Mesendoderm (in vitro differentiated cells): Measurements from ENCODE around the gene SERPING1.
A peak's percentile ranks its signal among the peaks of the same experiment; 100 is the strongest.

Experiments
- DNase-seq: peaks from one replicate; pipeline ENCODE4 v3.0.0; 2013
- H2AK5ac ChIP-seq: 2 replicates; pipeline ENCODE4 v1.6.1; 2013; ENCODE audit warnings: low read length, inconsistent platforms
- H2BK120ac ChIP-seq: 2 replicates; pipeline ENCODE4 v1.6.1; 2013; ENCODE audit warnings: low read depth, mild to moderate bottlenecking, low read length, moderate library complexity, mixed read lengths
- H2BK15ac ChIP-seq: replicated peaks from 2 replicates; pipeline ENCODE4 v1.6.1; 2013; ENCODE audit warnings: low read depth, mild to moderate bottlenecking, moderate library complexity
- H2BK5ac ChIP-seq: 2 replicates; pipeline ENCODE4 v1.6.1; 2013; ENCODE audit warnings: low read length, inconsistent platforms
- H3K18ac ChIP-seq: 2 replicates; pipeline ENCODE4 v1.6.1; 2013; ENCODE audit warnings: mild to moderate bottlenecking, low read length, mixed read lengths
- H3K23ac ChIP-seq: one replicate; pipeline ENCODE4 v1.6.1; 2013; ENCODE audit warnings: low read length
- H3K27ac ChIP-seq: 2 replicates; pipeline ENCODE4 v1.5.1; 2013; ENCODE audit warnings: low read depth, mild to moderate bottlenecking, inconsistent platforms, low read length, moderate library complexity
- H3K27me3 ChIP-seq: 2 replicates; pipeline ENCODE4 v1.6.1; 2013; ENCODE audit warnings: low read length, control low read depth, mild to moderate bottlenecking, inconsistent platforms; ENCODE audit not compliant: insufficient read depth, poor library complexity
- H3K36me3 ChIP-seq: 2 replicates; pipeline ENCODE4 v1.6.1; 2013; ENCODE audit warnings: low read length, inconsistent platforms; ENCODE audit not compliant: control insufficient read depth, insufficient read depth
- H3K4ac ChIP-seq: one replicate; pipeline ENCODE4 v1.6.1; 2013; ENCODE audit warnings: low read depth, mild to moderate bottlenecking, low read length, moderate library complexity
- H3K4me1 ChIP-seq: 2 replicates; pipeline ENCODE4 v1.6.1; 2013; ENCODE audit warnings: low read depth, low read length, inconsistent platforms; ENCODE audit not compliant: control insufficient read depth
- H3K4me2 ChIP-seq: 2 replicates; pipeline ENCODE4 v1.6.1; 2013; ENCODE audit warnings: low read length
- H3K4me3 ChIP-seq: 2 replicates; pipeline ENCODE4 v1.5.1; 2013; ENCODE audit warnings: mild to moderate bottlenecking, low read length
- H3K56ac ChIP-seq: one replicate; pipeline ENCODE4 v1.6.1; 2013; ENCODE audit warnings: low read length
- H3K79me1 ChIP-seq: 2 replicates; pipeline ENCODE4 v1.6.1; 2013; ENCODE audit warnings: low read length, inconsistent platforms
- H3K79me2 ChIP-seq: 2 replicates; pipeline ENCODE4 v1.6.1; 2013; ENCODE audit warnings: mild to moderate bottlenecking, low read length; ENCODE audit not compliant: control insufficient read depth, insufficient read depth
- H3K9ac ChIP-seq: 2 replicates; pipeline ENCODE4 v1.6.1; 2013; ENCODE audit warnings: low read length, inconsistent platforms
- H4K5ac ChIP-seq: one replicate; pipeline ENCODE4 v1.6.1; 2013; ENCODE audit warnings: low read length
- H4K8ac ChIP-seq: one replicate; pipeline ENCODE4 v1.6.1; 2013; ENCODE audit warnings: low read depth, mild to moderate bottlenecking, control low read depth, low read length, moderate library complexity
- whole genome bisulfite sequencing: extraction: QIAGEN DNeasy Blood & Tissue Kit; methylation state at CpG from one replicate; pipeline ENCODE4 v1.1.7; 2013; ENCODE audit warnings: low lambda C conversion rate, missing lambda C conversion rate; ENCODE audit not compliant: insufficient coverage; ENCODE audit errors: extremely low coverage; 5-methylcytosine and 5-hydroxymethylcytosine counted together

SERPING1 gene

GRCh38 chr11:57599381-57599780 is 1.9 kb downstream of the SERPING1 start:
- Histone ChIP-seq H3K4me1 (peaks cover 10% of the 10 kb centered on the region), H2AK5ac (no peak overlapping the region), H3K4ac (no peak overlapping the region), H2BK120ac (no peak overlapping the region), H4K5ac (no peak overlapping the region), H3K23ac (no peak overlapping the region), H3K36me3 (no peaks in the 10 kb centered on the region), H3K18ac (no peak overlapping the region), H3K4me2 (no peak overlapping the region), H3K79me2 (no peaks in the 10 kb centered on the region), H3K56ac (no peak overlapping the region), H3K4me3 (no peak overlapping the region), H3K79me1 (no peaks in the 10 kb centered on the region), H3K9ac (no peak overlapping the region), H3K27me3 (no peaks in the 10 kb centered on the region), H4K8ac (no peak overlapping the region), H2BK5ac (no peak overlapping the region), H2BK15ac (no peak overlapping the region), H3K27ac (no peak overlapping the region)
- WGBS = no CpG with 5 or more reads among the region's 2 CpGs
- DNase-seq = peak; percentile 27

GRCh38 chr11:57601297-57601696 is 3.8 kb downstream of the SERPING1 start:
- Histone ChIP-seq H4K8ac (no peak overlapping the region), H3K56ac (no peak overlapping the region), H3K18ac (no peak overlapping the region), H2BK120ac (no peak overlapping the region), H3K4me2 (no peak overlapping the region), H3K27ac (no peak overlapping the region), H3K79me2 (no peaks in the 10 kb centered on the region), H3K36me3 (no peaks in the 10 kb centered on the region), H3K4me1 (peaks cover 10% of the 10 kb centered on the region), H3K27me3 (no peaks in the 10 kb centered on the region), H4K5ac (no peak overlapping the region), H3K4me3 (no peak overlapping the region), H3K9ac (no peak overlapping the region), H2AK5ac (no peak overlapping the region), H3K4ac (no peak overlapping the region), H3K79me1 (no peaks in the 10 kb centered on the region), H2BK15ac (no peak overlapping the region), H2BK5ac (no peak overlapping the region), H3K23ac (no peak overlapping the region)
- WGBS = no CpG with 5 or more reads among the region's 3 CpGs
- no peak for DNase-seq

- no peak overlapping the region for H2BK5ac ChIP-seq
- H4K5ac ChIP-seq = no peak overlapping the region
- H2AK5ac ChIP-seq = no peak overlapping the region
- H2BK120ac ChIP-seq = no peak overlapping the region
- H3K4ac ChIP-seq = no peak overlapping the region
- peak overlapping the region; percentile 81 for H3K18ac ChIP-seq
- DNase-seq = peak; percentile 15
- H3K56ac ChIP-seq = no peak overlapping the region
- no peak overlapping the region for H4K8ac ChIP-seq
- H3K4me2 ChIP-seq = no peak overlapping the region
- no peak overlapping the region for H3K27ac ChIP-seq
- no peaks in the 10 kb centered on the region for H3K36me3 ChIP-seq
- H3K4me3 ChIP-seq = no peak overlapping the region
- no CpG with 5 or more reads among the region's 8 CpGs for WGBS
- no peak overlapping the region for H3K23ac ChIP-seq
- no peaks in the 10 kb centered on the region for H3K27me3 ChIP-seq
- no peak overlapping the region for H3K9ac ChIP-seq
- H3K79me1 ChIP-seq = no peaks in the 10 kb centered on the region
- H3K79me2 ChIP-seq = no peaks in the 10 kb centered on the region
- no peaks in the 10 kb centered on the region for H3K4me1 ChIP-seq
- no peak overlapping the region for H2BK15ac ChIP-seq
These were observed 7.0 kb downstream of the SERPING1 start for GRCh38 chr11:57604296-57605027.

- H3K79me1 ChIP-seq = no peaks in the 10 kb centered on the region
- no peak overlapping the region for H3K4me2 ChIP-seq
- H3K36me3 ChIP-seq = no peaks in the 10 kb centered on the region
- H2BK5ac ChIP-seq = no peak overlapping the region
- H3K18ac ChIP-seq = no peak overlapping the region
- H3K9ac ChIP-seq = no peak overlapping the region
- H2AK5ac ChIP-seq = no peak overlapping the region
- no peak overlapping the region for H2BK120ac ChIP-seq
- H3K27me3 ChIP-seq = no peaks in the 10 kb centered on the region
- H3K27ac ChIP-seq = no peak overlapping the region
- no peak overlapping the region for H3K4me3 ChIP-seq
- no CpG with 5 or more reads among the region's 5 CpGs for whole genome bisulfite sequencing
- H4K8ac ChIP-seq = no peak overlapping the region
- H3K79me2 ChIP-seq = no peaks in the 10 kb centered on the region
- DNase-seq = no peak
- H3K4ac ChIP-seq = no peak overlapping the region
- H4K5ac ChIP-seq = no peak overlapping the region
- no peak overlapping the region for H3K56ac ChIP-seq
- no peak overlapping the region for H3K23ac ChIP-seq
- no peaks in the 10 kb centered on the region for H3K4me1 ChIP-seq
- no peak overlapping the region for H2BK15ac ChIP-seq
These were observed 7.5 kb downstream of the SERPING1 start for GRCh38 chr11:57605028-57605420.

GRCh38 chr11:57610170-57610569 is 12.7 kb downstream of the SERPING1 start:
- WGBS = no CpG with 5 or more reads among the region's 4 CpGs
- Histone ChIP-seq H3K18ac (no peak overlapping the region), H2BK5ac (no peak overlapping the region), H3K4me2 (no peak overlapping the region), H4K8ac (no peak overlapping the region), H3K56ac (no peak overlapping the region), H2AK5ac (no peak overlapping the region), H3K27ac (no peak overlapping the region), H4K5ac (no peak overlapping the region), H3K4me3 (no peak overlapping the region), H3K4ac (no peak overlapping the region), H3K79me1 (no peaks in the 10 kb centered on the region), H2BK15ac (no peak overlapping the region), H3K9ac (no peak overlapping the region), H2BK120ac (no peak overlapping the region), H3K79me2 (no peaks in the 10 kb centered on the region), H3K36me3 (no peaks in the 10 kb centered on the region), H3K4me1 (no peaks in the 10 kb centered on the region), H3K27me3 (no peaks in the 10 kb centered on the region), H3K23ac (no peak overlapping the region)
- DNase-seq = no peak

GRCh38 chr11:57614234-57614772 is 16.8 kb downstream of the SERPING1 start:
- H3K23ac ChIP-seq = no peak overlapping the region
- no peak overlapping the region for H3K4ac ChIP-seq
- no peak overlapping the region for H3K18ac ChIP-seq
- H4K8ac ChIP-seq = no peak overlapping the region
- no peaks in the 10 kb centered on the region for H3K27me3 ChIP-seq
- H3K9ac ChIP-seq = no peak overlapping the region
- no peak overlapping the region for H2BK15ac ChIP-seq
- no peak overlapping the region for H2AK5ac ChIP-seq
- H3K56ac ChIP-seq = no peak overlapping the region
- H2BK5ac ChIP-seq = no peak overlapping the region
- no peak overlapping the region for H3K4me2 ChIP-seq
- no peak for DNase-seq
- H2BK120ac ChIP-seq = no peak overlapping the region
- no peaks in the 10 kb centered on the region for H3K36me3 ChIP-seq
- no peak overlapping the region for H3K27ac ChIP-seq
- H3K4me3 ChIP-seq = no peak overlapping the region
- no CpG with 5 or more reads among the region's 10 CpGs for WGBS
- H3K79me1 ChIP-seq = no peaks in the 10 kb centered on the region
- no peak overlapping the region for H4K5ac ChIP-seq
- no peaks in the 10 kb centered on the region for H3K79me2 ChIP-seq
- H3K4me1 ChIP-seq = no peaks in the 10 kb centered on the region
